Esophagus mucosa (tissue), 1 donor: ENCODE results near the gene LRRC8C. TPM values are rescaled to one million over a fixed set of nuclear protein-coding genes. Genes with fewer than 3 reads are reported as not detected.

Experiments used
- ATAC-seq: fragments of 200-7000 bp; cut with Tn5 transposase; one replicate; pipeline ENCODE4 v1.9.1; 2020
- total RNA-seq: library from RNA; stranded (reverse); gene quantifications from one replicate; pipeline ENCODE4 v1.2.4, GENCODE V29; 2023
- donor health status: DM: yes; HTN: yes; CAD: no.

The LRRC8C gene
- total RNA-seq, 1 donor from 2014 or later, result 1.8 TPM

- ATAC-seq, result no peak
Measured at GRCh38 chr1:89635825-89636815, 3.2 kb downstream of the LRRC8C start.

DNA sequence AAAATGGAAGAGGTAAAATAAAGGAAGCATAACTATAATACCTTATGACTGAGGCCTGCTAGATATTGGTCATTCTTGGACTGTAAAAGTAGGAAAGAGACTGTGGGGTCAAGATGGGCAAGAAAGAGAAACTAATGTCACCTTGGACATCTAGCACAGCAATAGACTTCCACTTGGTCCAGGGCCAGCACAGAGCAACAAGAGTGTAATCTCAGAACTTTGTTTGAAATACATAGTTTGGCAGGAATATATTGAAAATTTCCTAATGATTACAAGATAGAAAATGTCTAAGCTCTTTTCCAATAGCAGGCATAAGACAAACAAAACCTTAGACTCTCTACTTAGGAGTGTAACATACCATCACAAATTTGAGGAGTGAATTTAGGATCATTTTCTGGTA lies 4.6 kb downstream of the LRRC8C start:
- ATAC-seq, result no peak

GRCh38 chr1:89640440-89640839 lies 7.5 kb downstream of the LRRC8C start:
- no peak for ATAC-seq

DNA sequence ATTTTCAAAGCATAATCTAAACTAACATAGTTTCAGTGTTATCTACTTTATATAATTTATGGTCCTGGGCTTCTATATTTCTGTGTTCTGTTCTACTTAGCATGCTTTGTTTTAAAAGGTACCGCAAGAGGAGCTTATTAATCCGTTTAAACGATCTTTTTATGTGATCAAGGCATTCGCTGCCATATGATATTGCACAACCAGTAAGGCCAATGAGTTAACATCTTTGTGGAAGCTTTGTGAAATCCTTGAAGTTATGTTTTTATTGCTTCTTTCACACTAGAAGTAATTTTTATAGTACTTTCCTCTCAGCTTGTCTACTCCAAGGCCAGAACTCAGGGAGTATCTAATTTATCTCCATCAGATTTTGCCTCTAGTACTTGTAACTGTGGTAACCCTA lies 8.9 kb downstream of the LRRC8C start:
- no peak for ATAC-seq

DNA sequence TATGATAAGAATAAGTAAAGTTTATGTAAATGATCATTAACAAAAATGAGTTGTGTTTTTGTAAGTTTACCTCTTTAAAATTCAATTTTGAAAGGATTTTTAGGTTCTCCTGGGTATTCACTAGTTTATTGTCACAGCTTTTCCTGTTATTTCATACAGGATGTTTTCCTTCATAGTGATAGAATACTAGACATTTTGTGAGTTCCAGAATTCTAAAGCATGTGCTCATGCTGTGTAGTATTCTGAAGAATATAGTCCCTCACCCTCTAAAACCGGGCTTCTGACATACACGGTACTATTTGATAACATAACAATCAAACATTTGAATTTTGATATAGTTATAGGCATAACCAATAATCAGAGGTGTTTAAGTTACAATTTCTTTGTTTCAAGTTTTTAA lies 10.7 kb downstream of the LRRC8C start:
- ATAC-seq, result no peak

DNA sequence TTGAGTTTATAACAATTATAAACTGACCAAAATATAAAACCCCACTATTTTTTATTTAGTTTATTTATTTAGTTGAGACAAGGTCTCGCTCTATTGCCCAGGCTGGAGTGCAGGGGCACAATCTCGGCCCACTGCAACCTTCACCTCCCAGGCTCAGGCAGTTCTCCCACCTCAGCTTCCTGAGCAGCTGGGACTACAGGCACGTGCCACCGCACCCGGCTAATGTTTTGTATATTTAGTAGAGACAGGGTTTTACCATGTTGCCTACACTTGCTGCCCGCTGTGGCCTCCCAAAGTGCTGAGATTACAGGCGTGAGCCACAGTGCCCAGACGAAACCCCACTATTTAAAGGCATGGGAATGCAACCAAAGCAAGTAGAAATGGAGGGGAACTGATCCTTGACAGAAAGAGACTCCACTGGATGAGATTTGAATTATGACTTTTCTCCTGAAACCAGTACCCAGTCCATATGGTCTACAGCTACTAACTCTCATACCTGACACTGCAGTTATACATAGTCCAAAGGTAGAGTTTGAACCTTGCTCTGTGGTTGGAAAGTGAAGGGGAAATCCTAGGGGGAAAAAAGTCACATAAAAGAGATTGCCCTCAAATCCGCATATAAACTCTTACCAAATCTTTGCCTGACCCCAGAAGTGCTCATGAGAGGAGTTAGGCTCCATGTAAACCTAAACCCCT lies 11.3 kb downstream of the LRRC8C start:
- no peak for ATAC-seq

DNA sequence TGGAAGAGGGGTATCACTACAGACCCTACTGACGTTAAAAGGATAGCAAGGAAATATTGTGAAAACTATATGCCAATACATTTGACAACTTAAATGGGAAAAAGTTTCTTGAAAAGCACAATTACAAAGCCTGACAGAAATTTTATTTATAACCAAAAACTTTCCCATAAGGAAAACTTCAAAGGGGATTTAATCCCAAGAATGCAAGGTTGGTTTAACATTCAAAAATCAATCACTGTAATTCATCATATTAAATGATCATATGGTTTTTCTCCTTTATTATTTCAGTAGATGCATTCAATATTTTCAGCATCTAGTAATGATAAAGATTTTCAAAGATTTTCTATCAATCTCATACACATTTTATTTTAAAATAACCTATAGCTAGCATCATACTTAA lies 13.3 kb downstream of the LRRC8C start:
- ATAC-seq, result no peak

GRCh38 chr1:89649783-89650182 lies 16.9 kb downstream of the LRRC8C start:
- ATAC-seq, result no peak

DNA sequence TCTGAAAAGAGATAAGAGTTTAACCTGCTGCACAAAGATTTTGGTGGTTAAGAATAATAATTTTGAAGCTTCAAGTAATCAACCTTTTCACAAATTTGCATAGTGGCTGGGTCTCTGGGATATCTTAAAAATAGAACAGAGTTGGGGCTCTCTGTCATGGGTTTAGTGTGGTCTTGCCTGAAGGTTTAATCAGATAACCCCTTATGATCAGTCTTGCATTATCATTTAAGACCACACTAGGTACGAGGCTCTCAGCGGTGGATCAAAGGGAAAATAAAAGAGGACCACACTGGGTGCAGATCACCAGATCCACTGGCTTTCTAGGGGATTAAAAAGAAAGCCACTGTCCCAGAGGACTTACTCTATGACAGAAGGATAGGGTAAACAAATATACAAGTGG lies 19.5 kb downstream of the LRRC8C start:
- no peak for ATAC-seq

DNA sequence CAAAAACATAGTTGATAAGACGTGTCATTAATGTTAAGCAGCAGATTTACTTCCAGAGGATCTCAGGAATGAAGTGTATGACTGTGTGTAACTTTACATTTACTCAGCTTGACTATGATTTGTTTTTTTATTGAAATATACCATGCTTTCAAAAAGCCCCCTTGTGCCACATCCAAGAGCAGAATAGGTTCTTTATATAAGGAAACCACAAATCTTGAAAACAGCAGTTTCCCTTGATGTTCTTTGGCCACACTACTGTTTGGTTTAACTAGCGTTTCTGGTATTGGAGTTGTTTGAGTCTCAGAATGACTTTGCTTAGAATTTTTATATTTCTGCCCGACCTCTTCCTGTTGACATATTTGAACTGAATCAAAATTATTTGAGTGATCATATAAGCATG lies 25.0 kb downstream of the LRRC8C start:
- ATAC-seq, result no peak

GRCh38 chr1:89659322-89660081 lies 26.6 kb downstream of the LRRC8C start:
- ATAC-seq, result no peak

GRCh38 chr1:89660224-89661061 lies 27.5 kb downstream of the LRRC8C start:
- no peak for ATAC-seq

DNA sequence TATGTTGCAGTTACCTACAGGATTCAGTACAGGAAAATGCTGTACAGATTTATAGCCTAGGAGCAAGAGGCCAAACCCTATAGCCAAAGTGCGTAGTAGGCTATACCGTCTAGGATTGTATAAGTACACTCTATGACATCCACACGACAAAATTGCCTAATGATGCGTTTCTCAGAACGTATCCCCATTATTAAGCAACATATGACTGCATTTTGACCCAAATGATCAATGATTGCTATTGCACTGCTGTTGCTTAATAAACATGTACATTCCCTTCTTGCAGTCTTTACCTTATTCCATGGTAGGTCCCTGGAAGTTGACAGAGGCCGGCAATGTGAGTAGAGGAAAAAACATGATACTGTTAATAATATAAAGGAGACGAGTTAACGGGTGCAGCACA lies 33.0 kb downstream of the LRRC8C start:
- ATAC-seq, result no peak

GRCh38 chr1:89666640-89667039 lies 33.7 kb downstream of the LRRC8C start:
- no peak for ATAC-seq

DNA sequence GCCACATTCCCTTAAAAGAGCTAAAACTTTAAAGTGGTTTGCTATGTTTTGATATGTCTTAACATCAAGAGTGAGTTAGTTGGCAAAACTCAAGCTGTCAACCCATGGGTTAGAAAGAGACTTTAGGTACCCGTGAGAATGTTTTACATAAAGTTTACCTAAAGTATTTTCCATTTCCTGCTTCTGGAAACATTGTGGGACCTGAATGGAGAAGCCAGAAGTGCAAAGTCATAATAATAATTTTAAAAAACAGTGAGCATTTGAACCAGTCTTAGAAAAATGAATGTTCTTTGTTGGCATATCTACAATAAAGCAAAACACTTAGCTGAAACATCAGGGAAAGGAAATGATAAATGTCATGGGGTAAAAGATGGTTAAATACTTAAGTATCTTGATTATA lies 34.8 kb downstream of the LRRC8C start:
- ATAC-seq, result no peak

DNA sequence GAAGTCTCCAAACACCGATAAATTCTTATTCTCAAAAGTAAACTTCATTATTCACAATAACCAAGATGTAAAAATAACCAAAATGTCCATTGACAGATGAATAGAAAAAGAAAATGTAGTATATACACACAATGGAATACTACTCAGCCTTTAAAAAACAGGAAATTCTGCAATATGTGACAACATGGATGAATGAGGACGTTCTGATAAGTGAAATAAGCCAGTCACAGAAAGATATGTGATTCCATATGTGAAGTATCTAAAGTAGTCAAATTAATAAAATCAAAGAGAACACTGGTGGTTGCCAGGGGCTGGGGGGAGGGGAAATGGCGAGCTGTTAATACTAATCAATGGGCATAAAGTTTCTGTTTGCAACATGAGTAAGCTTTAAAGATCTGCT lies 36.0 kb downstream of the LRRC8C start:
- ATAC-seq, result no peak

GRCh38 chr1:89669441-89669840 lies 36.5 kb downstream of the LRRC8C start:
- no peak for ATAC-seq

GRCh38 chr1:89670163-89670562 lies 37.2 kb downstream of the LRRC8C start:
- ATAC-seq, result peak; percentile 34

GRCh38 chr1:89670711-89671110 lies 37.8 kb downstream of the LRRC8C start:
- ATAC-seq, result no peak

GRCh38 chr1:89671775-89672488 lies 39.0 kb downstream of the LRRC8C start:
- peak; percentile 94 for ATAC-seq

DNA sequence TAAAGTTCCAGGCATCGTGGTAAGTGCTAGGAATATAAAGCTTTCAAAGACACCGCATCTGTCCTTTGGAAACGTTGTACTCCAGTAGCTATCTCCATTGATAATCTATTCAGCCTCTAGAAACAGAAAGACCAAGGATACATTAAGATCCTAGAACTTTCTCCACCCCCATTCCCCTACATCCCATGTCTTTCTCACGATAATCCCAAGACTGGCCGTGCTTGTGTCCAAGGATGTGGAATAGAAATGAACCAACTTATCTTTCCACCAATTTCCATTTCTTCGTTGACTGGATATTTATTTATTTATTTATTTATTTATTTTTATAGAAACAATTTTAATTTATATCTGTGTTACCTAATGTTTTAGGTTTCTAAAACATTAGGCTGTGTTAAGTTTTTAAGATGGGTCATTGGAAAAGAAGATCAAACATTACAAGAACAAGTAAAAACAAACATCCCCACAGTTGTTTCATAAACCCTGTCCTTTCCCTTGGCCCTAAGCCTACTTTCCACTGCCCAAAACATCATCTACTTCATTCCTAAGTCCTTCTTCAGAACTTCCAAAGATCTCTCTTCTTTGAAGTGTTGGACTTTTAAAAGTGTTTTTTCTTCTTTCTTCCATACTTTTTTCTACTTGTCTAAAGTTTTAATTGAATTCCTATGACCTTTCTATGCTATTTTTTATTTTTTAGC lies 39.7 kb downstream of the LRRC8C start:
- ATAC-seq, result no peak
